COLO668 (cell line): ENCODE measurements around the gene USP37.

ENCODE experiments used
- DNase-seq: peaks from one replicate; lab custom pipeline; 2025; ENCODE audit not compliant: unreplicated experiment; lab: John Stamatoyannopoulos, UW

The USP37 gene

GRCh38 chr2:218434456-218434855, 133.7 kb downstream of the USP37 start:
- DNase-seq = no peak

- DNase-seq = no peak
Measured at GRCh38 chr2:218432676-218433365, 135.3 kb downstream of the USP37 start.

- no peak for DNase-seq
Measured at GRCh38 chr2:218431878-218432277, 136.3 kb downstream of the USP37 start.

GRCh38 chr2:218430721-218431120, 137.4 kb downstream of the USP37 start:
- no peak for DNase-seq

GRCh38 chr2:218429911-218430692, 138.0 kb downstream of the USP37 start:
- DNase-seq = no peak

GRCh38 chr2:218428846-218429558, 139.1 kb downstream of the USP37 start:
- DNase-seq = no peak

- DNase-seq = no peak
Measured at GRCh38 chr2:218427741-218428140, 140.4 kb downstream of the USP37 start.

GRCh38 chr2:218425531-218425930, 142.6 kb downstream of the USP37 start:
- no peak for DNase-seq

GRCh38 chr2:218423584-218423983, 144.6 kb downstream of the USP37 start:
- DNase-seq = no peak

- DNase-seq = no peak
Measured at GRCh38 chr2:218422403-218423086, 145.6 kb downstream of the USP37 start.

GRCh38 chr2:218421027-218421426, 147.1 kb downstream of the USP37 start:
- no peak for DNase-seq

- DNase-seq = peak; percentile 34
Measured at GRCh38 chr2:218419630-218420216, 148.4 kb downstream of the USP37 start.

GRCh38 chr2:218418717-218419458, 149.3 kb downstream of the USP37 start, which contains the start of gene VIL1:
TSS of gene VIL1 (plus strand) at chr2:218419123. CDS start at chr2:218423779, 4,656 bp downstream.
- peak; percentile 95 for DNase-seq

GRCh38 chr2:218418321-218418716, 149.8 kb downstream of the USP37 start:
- no peak for DNase-seq

GRCh38 chr2:218407717-218408116, 160.4 kb downstream of the USP37 start:
- no peak for DNase-seq

GRCh38 chr2:218406949-218407618, 161.1 kb downstream of the USP37 start:
- peak; percentile 43 for DNase-seq

- DNase-seq = peak; percentile 97
Measured at GRCh38 chr2:218406209-218406948, 161.8 kb downstream of the USP37 start.

- DNase-seq = no peak
Measured at GRCh38 chr2:218405746-218406208, 162.4 kb downstream of the USP37 start.
